Measurements from ENCODE around the gene GPC5.

GPC5 gene

DNA sequence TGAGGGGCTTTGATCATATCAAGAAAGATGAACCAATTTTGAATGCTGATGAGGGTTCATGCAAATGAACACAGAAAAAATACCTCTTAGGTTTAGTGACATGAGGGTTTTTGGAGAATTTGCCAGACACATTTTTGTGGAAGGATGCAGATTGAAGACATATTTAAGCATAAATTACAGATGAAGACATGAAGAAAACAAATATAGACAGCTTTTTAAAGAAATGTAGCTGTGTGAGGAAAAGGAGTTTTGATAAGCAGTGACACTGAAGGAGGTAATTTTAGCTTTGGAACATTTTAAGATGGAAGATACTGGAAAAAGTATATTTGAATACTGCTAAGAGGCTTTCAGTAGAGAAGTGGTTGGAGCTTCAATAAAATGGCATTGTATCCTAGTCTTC lies 1017.4 kb downstream of the GPC5 start:
- Histone ChIP-seq H3K9ac (ENCODE audit: low read length) (no peak overlapping the region), H3K4me1 (ENCODE audit: control insufficient read depth, insufficient read depth, low read length) (peaks cover 7% of the 10 kb centered on the region), H3K4me3 (ENCODE audit: low read length) (no peak overlapping the region), H3K27me3 (ENCODE audit: control insufficient read depth, insufficient read depth, low read length) (no peaks in the 10 kb centered on the region), H3K36me3 (ENCODE audit: control insufficient read depth, insufficient read depth, low read length) (no peaks in the 10 kb centered on the region), H3K9me3 (ENCODE audit: control insufficient read depth, low read length) (no peaks in the 10 kb centered on the region)

DNA sequence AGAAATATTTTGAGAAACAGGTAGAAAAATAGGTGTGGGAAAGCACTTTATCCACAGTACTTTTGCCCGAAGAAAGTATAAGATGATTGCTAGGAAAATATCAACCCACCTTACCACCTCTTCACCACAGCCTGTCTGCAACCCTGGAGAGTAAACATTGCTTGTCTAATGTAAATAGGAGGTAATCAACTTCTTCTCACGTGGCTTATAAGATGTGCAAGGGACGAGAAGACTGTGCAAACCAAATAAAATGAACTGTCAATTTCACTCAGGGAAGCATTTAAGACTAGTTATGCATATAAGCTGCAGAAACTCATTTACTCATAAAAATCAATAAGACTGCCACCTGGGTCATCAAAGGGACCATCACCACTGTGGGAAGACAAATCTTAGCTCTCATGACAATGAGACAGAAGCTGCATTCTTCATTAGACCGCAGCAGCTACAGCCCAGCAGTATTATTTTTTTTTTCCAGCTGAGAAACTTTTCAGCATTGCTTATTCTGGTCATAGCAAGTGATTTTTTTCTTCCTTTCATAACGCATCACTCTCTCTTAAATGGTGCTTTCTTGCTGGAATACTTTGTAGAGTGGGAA lies 1020.5 kb downstream of the GPC5 start:
- Histone ChIP-seq H3K4me1 (ENCODE audit: control insufficient read depth, insufficient read depth, low read length) (peaks cover 7% of the 10 kb centered on the region), H3K4me3 (ENCODE audit: low read length) (no peak overlapping the region), H3K36me3 (ENCODE audit: control insufficient read depth, insufficient read depth, low read length) (no peaks in the 10 kb centered on the region), H3K27me3 (ENCODE audit: control insufficient read depth, insufficient read depth, low read length) (no peaks in the 10 kb centered on the region), H3K9ac (ENCODE audit: low read length) (no peak overlapping the region), H3K9me3 (ENCODE audit: control insufficient read depth, low read length) (no peaks in the 10 kb centered on the region)

GRCh38 chr13:92429231-92429630 lies 1030.8 kb downstream of the GPC5 start:
- Histone ChIP-seq H3K4me3 (ENCODE audit: low read length) (no peak overlapping the region), H3K27me3 (ENCODE audit: control insufficient read depth, insufficient read depth, low read length) (no peaks in the 10 kb centered on the region), H3K36me3 (ENCODE audit: control insufficient read depth, insufficient read depth, low read length) (no peaks in the 10 kb centered on the region), H3K4me1 (ENCODE audit: control insufficient read depth, insufficient read depth, low read length) (no peaks in the 10 kb centered on the region), H3K9ac (ENCODE audit: low read length) (no peak overlapping the region), H3K9me3 (ENCODE audit: control insufficient read depth, low read length) (no peaks in the 10 kb centered on the region)

DNA sequence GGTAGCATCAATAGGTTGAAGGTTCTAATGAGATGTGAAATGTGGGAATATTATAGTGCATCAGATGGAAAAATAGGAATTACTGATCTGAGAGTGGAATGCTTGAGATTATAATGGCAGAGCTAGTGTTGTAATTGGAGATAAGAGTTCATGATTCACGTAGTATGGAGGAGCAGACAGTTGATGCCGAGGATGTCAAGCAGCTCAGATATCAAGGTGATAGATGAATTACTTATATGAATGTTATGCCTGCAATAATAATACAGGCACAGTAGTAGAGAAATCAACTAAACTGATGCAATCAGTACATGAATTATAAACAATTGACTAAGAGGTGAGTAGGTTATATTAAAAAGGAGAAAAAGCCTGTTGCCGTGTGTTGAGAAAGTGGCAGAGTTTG lies 1035.0 kb downstream of the GPC5 start:
- Histone ChIP-seq H3K4me3 (ENCODE audit: low read length) (no peak overlapping the region), H3K4me1 (ENCODE audit: control insufficient read depth, insufficient read depth, low read length) (no peaks in the 10 kb centered on the region), H3K9me3 (ENCODE audit: control insufficient read depth, low read length) (no peaks in the 10 kb centered on the region), H3K36me3 (ENCODE audit: control insufficient read depth, insufficient read depth, low read length) (no peaks in the 10 kb centered on the region), H3K27me3 (ENCODE audit: control insufficient read depth, insufficient read depth, low read length) (no peaks in the 10 kb centered on the region), H3K9ac (ENCODE audit: low read length) (no peak overlapping the region)

- Histone ChIP-seq H3K36me3 (ENCODE audit: control insufficient read depth, insufficient read depth, low read length) (no peaks in the 10 kb centered on the region), H3K9ac (ENCODE audit: low read length) (no peak overlapping the region), H3K4me1 (ENCODE audit: control insufficient read depth, insufficient read depth, low read length) (no peaks in the 10 kb centered on the region), H3K27me3 (ENCODE audit: control insufficient read depth, insufficient read depth, low read length) (no peaks in the 10 kb centered on the region), H3K9me3 (ENCODE audit: control insufficient read depth, low read length) (no peaks in the 10 kb centered on the region), H3K4me3 (ENCODE audit: low read length) (no peak overlapping the region)
These were observed 1035.5 kb downstream of the GPC5 start for GRCh38 chr13:92433963-92434362.

DNA sequence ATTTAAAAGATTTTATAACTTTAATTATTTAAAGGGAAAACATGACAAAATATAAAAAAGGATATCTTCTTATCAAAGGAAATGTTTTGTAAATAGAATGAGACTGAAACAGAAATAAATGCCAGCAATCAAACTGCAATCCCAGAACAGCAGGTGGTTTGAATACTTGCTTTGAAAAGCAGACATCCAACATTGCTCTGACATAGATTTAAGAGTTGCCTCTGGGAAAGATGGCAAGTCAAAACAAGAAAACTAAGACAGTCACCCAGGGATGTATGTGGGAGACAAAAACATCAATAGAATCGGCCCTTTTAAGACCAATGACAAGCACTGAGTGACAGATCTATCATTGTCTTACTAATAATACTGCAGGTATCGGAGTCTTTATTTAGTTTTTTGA lies 1038.5 kb downstream of the GPC5 start:
- H3K9ac ChIP-seq (ENCODE audit: low read length), result no peak overlapping the region

GRCh38 chr13:92444244-92444643 lies 1045.8 kb downstream of the GPC5 start:
- Histone ChIP-seq H3K4me1 (ENCODE audit: control insufficient read depth, insufficient read depth, low read length) (no peaks in the 10 kb centered on the region), H3K4me3 (ENCODE audit: low read length) (no peak overlapping the region), H3K9ac (ENCODE audit: low read length) (no peak overlapping the region), H3K27me3 (ENCODE audit: control insufficient read depth, insufficient read depth, low read length) (no peaks in the 10 kb centered on the region), H3K9me3 (ENCODE audit: control insufficient read depth, low read length) (no peaks in the 10 kb centered on the region), H3K36me3 (ENCODE audit: control insufficient read depth, insufficient read depth, low read length) (no peaks in the 10 kb centered on the region)

More for the DNA sequence above, 1038.5 kb downstream of the GPC5 start:
- Histone ChIP-seq H3K4me1 (ENCODE audit: control insufficient read depth, insufficient read depth, low read length) (no peaks in the 10 kb centered on the region), H3K27me3 (ENCODE audit: control insufficient read depth, insufficient read depth, low read length) (no peaks in the 10 kb centered on the region), H3K4me3 (ENCODE audit: low read length) (no peak overlapping the region), H3K36me3 (ENCODE audit: control insufficient read depth, insufficient read depth, low read length) (no peaks in the 10 kb centered on the region), H3K9me3 (ENCODE audit: control insufficient read depth, low read length) (no peaks in the 10 kb centered on the region)

- no peaks in the 10 kb centered on the region for H3K9me3 ChIP-seq (ENCODE audit: control insufficient read depth, low read length)
- no peak overlapping the region for H3K9ac ChIP-seq (ENCODE audit: low read length)
- no peak overlapping the region for H3K4me3 ChIP-seq (ENCODE audit: low read length)
- H3K27me3 ChIP-seq (ENCODE audit: control insufficient read depth, insufficient read depth, low read length), result no peaks in the 10 kb centered on the region
- H3K36me3 ChIP-seq (ENCODE audit: control insufficient read depth, insufficient read depth, low read length), result no peaks in the 10 kb centered on the region
- no peaks in the 10 kb centered on the region for H3K4me1 ChIP-seq (ENCODE audit: control insufficient read depth, insufficient read depth, low read length)
These were observed 1052.6 kb downstream of the GPC5 start for GRCh38 chr13:92451060-92451459.

- Histone ChIP-seq H3K36me3 (ENCODE audit: control insufficient read depth, insufficient read depth, low read length) (no peaks in the 10 kb centered on the region), H3K4me1 (ENCODE audit: control insufficient read depth, insufficient read depth, low read length) (no peaks in the 10 kb centered on the region), H3K9me3 (ENCODE audit: control insufficient read depth, low read length) (no peaks in the 10 kb centered on the region), H3K27me3 (ENCODE audit: control insufficient read depth, insufficient read depth, low read length) (no peaks in the 10 kb centered on the region), H3K9ac (ENCODE audit: low read length) (no peak overlapping the region), H3K4me3 (ENCODE audit: low read length) (no peak overlapping the region)
These were observed 1054.4 kb downstream of the GPC5 start for GRCh38 chr13:92452840-92453239.

DNA sequence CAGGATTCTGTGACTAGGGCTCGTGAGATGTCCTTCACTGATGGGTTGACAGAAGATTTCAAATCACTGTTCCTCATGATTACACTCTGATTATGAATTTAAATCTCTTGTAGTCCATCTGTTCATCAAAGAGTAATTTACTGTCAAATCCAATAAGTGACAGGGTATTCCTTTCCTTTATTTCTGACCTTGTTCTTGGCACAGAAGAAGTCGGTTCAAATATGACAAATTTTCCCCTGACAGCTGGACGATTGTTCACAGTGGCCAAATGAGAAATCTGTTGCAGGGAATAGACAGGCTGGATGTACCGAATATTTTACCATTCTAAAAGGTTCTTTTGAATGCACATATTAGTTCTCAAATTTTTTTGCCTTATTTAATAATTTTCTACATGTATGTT lies 1060.9 kb downstream of the GPC5 start:
- H3K36me3 ChIP-seq (ENCODE audit: control insufficient read depth, insufficient read depth, low read length), result no peaks in the 10 kb centered on the region
- no peak overlapping the region for H3K4me3 ChIP-seq (ENCODE audit: low read length)
- no peak overlapping the region for H3K9ac ChIP-seq (ENCODE audit: low read length)
- peaks cover 14% of the 10 kb centered on the region for H3K4me1 ChIP-seq (ENCODE audit: control insufficient read depth, insufficient read depth, low read length)
- no peaks in the 10 kb centered on the region for H3K27me3 ChIP-seq (ENCODE audit: control insufficient read depth, insufficient read depth, low read length)
- H3K9me3 ChIP-seq (ENCODE audit: control insufficient read depth, low read length), result no peaks in the 10 kb centered on the region

- peaks cover 14% of the 10 kb centered on the region for H3K4me1 ChIP-seq (ENCODE audit: control insufficient read depth, insufficient read depth, low read length)
- H3K4me3 ChIP-seq (ENCODE audit: low read length), result no peak overlapping the region
- no peaks in the 10 kb centered on the region for H3K27me3 ChIP-seq (ENCODE audit: control insufficient read depth, insufficient read depth, low read length)
- no peaks in the 10 kb centered on the region for H3K9me3 ChIP-seq (ENCODE audit: control insufficient read depth, low read length)
- H3K9ac ChIP-seq (ENCODE audit: low read length), result no peak overlapping the region
- no peaks in the 10 kb centered on the region for H3K36me3 ChIP-seq (ENCODE audit: control insufficient read depth, insufficient read depth, low read length)
These were observed 1062.1 kb downstream of the GPC5 start for GRCh38 chr13:92460479-92460878.

DNA sequence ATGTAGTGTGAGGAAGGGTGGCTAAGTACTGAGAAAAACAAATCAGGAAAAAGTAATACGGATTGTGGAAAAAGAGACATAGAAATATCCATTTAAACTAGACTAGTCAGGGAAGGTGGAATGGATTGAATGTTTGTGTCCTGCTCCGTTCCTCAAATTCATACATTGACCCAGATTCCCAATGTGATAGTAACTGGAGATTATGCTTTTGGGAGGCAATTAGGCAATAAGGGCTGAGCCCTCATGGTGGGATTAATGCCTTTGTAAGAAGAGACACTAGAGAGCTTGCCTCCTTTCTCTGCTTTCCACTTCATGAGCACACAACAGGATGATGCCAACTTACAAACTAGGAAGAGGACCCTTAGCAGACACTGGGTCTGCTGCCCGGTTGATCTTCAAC lies 1063.0 kb downstream of the GPC5 start:
- Histone ChIP-seq H3K4me1 (ENCODE audit: control insufficient read depth, insufficient read depth, low read length) (peaks cover 14% of the 10 kb centered on the region), H3K27me3 (ENCODE audit: control insufficient read depth, insufficient read depth, low read length) (no peaks in the 10 kb centered on the region), H3K9ac (ENCODE audit: low read length) (no peak overlapping the region), H3K4me3 (ENCODE audit: low read length) (no peak overlapping the region), H3K9me3 (ENCODE audit: control insufficient read depth, low read length) (no peaks in the 10 kb centered on the region), H3K36me3 (ENCODE audit: control insufficient read depth, insufficient read depth, low read length) (no peaks in the 10 kb centered on the region)

GRCh38 chr13:92461831-92462230 lies 1063.4 kb downstream of the GPC5 start:
- Histone ChIP-seq H3K9me3 (ENCODE audit: control insufficient read depth, low read length) (no peaks in the 10 kb centered on the region), H3K4me1 (ENCODE audit: control insufficient read depth, insufficient read depth, low read length) (peaks cover 14% of the 10 kb centered on the region), H3K9ac (ENCODE audit: low read length) (no peak overlapping the region), H3K36me3 (ENCODE audit: control insufficient read depth, insufficient read depth, low read length) (no peaks in the 10 kb centered on the region), H3K27me3 (ENCODE audit: control insufficient read depth, insufficient read depth, low read length) (no peaks in the 10 kb centered on the region), H3K4me3 (ENCODE audit: low read length) (no peak overlapping the region)
